Coronary artery (tissue), 2 donors: ENCODE data around the gene MNAT1.

Source experiments
- DNase-seq: peaks from one replicate; pipeline ENCODE4 v3.0.0-alpha.2; 2017; ENCODE audit warnings: low spot score
- H3K27ac ChIP-seq, 2 donors: fragments of 200-600 bp; sonication (generic); one replicate each; pipeline ENCODE4 v1.5.1; 2016 to 2019
- H3K4me3 ChIP-seq: fragments of 200-600 bp; sonication (generic); 2 replicates; pipeline ENCODE4 v1.5.1; 2016; ENCODE audit warnings: mild to moderate bottlenecking, moderate library complexity
- CTCF ChIP-seq: fragments of 200-600 bp; sonication (generic); IDR thresholded peaks from one replicate; pipeline ENCODE4 v1.5.1; 2019; ENCODE audit warnings: antibody characterized with exemption

The MNAT1 gene

GRCh38 chr14:60971271-60971670 is 236.7 kb downstream of the MNAT1 start:
- no peak for DNase-seq
- no peak for TF ChIP-seq CTCF
- no peak overlapping the region for H3K27ac ChIP-seq

GRCh38 chr14:60972295-60972694 is 237.7 kb downstream of the MNAT1 start:
- TF ChIP-seq CTCF: no peak
- no peak overlapping the region for H3K27ac ChIP-seq
- H3K4me3 ChIP-seq: no peak overlapping the region
- DNase-seq: no peak

More at GRCh38 chr14:60971271-60971670, 236.7 kb downstream of the MNAT1 start:
- H3K4me3 ChIP-seq: no peak overlapping the region

- no peak for TF ChIP-seq CTCF
- no peak overlapping the region for H3K4me3 ChIP-seq
- H3K27ac ChIP-seq: no peak overlapping the region
- no peak for DNase-seq
Observed at GRCh38 chr14:60973070-60973469, 238.5 kb downstream of the MNAT1 start.

- no peak overlapping the region for H3K4me3 ChIP-seq
- no peak overlapping the region for H3K27ac ChIP-seq
- no peak for DNase-seq
- TF ChIP-seq CTCF: no peak
Observed at GRCh38 chr14:60974090-60974651, 239.6 kb downstream of the MNAT1 start.

- no peak for DNase-seq
- no peak overlapping the region for H3K4me3 ChIP-seq
- no peak for TF ChIP-seq CTCF
- no peak overlapping the region for H3K27ac ChIP-seq
Observed at GRCh38 chr14:60975551-60975950, 241.0 kb downstream of the MNAT1 start.

GRCh38 chr14:60977847-60978246 is 243.3 kb downstream of the MNAT1 start:
- Histone ChIP-seq H3K27ac (no peak overlapping the region), H3K4me3 (no peak overlapping the region)
- no peak for DNase-seq
- no peak for TF ChIP-seq CTCF

- TF ChIP-seq CTCF: no peak
- DNase-seq: peak; percentile 98
- Histone ChIP-seq H3K4me3 (peak within 1 kb of the TSS; percentile 83), H3K27ac (peak within 1 kb of the TSS; percentile 83 to 94)
Observed at GRCh38 chr14:60980811-60981632, 246.5 kb downstream of the MNAT1 start, which contains the start of the genes SLC38A6 and TRMT5. TSS of gene SLC38A6 (plus strand) at chr14:60981245. CDS start at chr14:60981278, 33 bp downstream. TSS of gene TRMT5 (minus strand) at chr14:60981079. CDS start at chr14:60980973, 106 bp downstream.
